NT2/D1 (cell line): ENCODE measurements around the gene SLC25A23.

Experiments used
- DNase-seq: peaks from one replicate; pipeline ENCODE4 v3.0.0-alpha.2; 2011; ENCODE audit warnings: low read depth, low spot score
- H3K27me3 ChIP-seq: 2 replicates; pipeline ENCODE4 v1.6.0; 2011; ENCODE audit warnings: mild to moderate bottlenecking; ENCODE audit not compliant: insufficient read length, insufficient read depth
- H3K36me3 ChIP-seq: 2 replicates; pipeline ENCODE4 v1.6.1; 2011; ENCODE audit warnings: mild to moderate bottlenecking, low read length, mixed read lengths; ENCODE audit not compliant: insufficient read depth, insufficient read length
- H3K4me1 ChIP-seq: 2 replicates; pipeline ENCODE4 v1.5.1; 2011; ENCODE audit not compliant: insufficient read depth, insufficient read length
- H3K4me3 ChIP-seq: 2 replicates; pipeline ENCODE4 v1.5.1; 2011; ENCODE audit warnings: low read depth; ENCODE audit not compliant: insufficient read length
- H3K9ac ChIP-seq: 2 replicates; pipeline ENCODE4 v1.6.0; 2011; ENCODE audit warnings: low read depth; ENCODE audit not compliant: insufficient read length
- H3K9me3 ChIP-seq: 2 replicates; pipeline ENCODE4 v1.5.1; 2011; ENCODE audit warnings: mild to moderate bottlenecking, low read length; ENCODE audit not compliant: insufficient read depth
- SUZ12 ChIP-seq: IDR thresholded peaks from 2 replicates; pipeline ENCODE4 v1.6.1; 2011; ENCODE audit not compliant: insufficient read length, insufficient read depth; ENCODE audit errors: extremely low read depth
- YY1 ChIP-seq: IDR thresholded peaks from 2 replicates; pipeline ENCODE4 v1.6.1; 2011; ENCODE audit not compliant: insufficient read length, insufficient read depth
- ZNF274 ChIP-seq: IDR thresholded peaks from 2 replicates; pipeline ENCODE4 v1.6.1; 2011; ENCODE audit warnings: mild to moderate bottlenecking, low read depth, low read length

SLC25A23 gene

GRCh38 chr19:6499052-6499790 is 39.6 kb upstream of the SLC25A23 start:
- Histone ChIP-seq H3K27me3 (peaks cover 27% of the 10 kb centered on the region), H3K36me3 (no peaks in the 10 kb centered on the region), H3K9ac (no peak overlapping the region), H3K9me3 (no peaks in the 10 kb centered on the region), H3K4me1 (peaks cover 4% of the 10 kb centered on the region), H3K4me3 (no peak overlapping the region)
- no peak for DNase-seq
- TF ChIP-seq SUZ12 (no peak), YY1 (no peak), ZNF274 (no peak)

GRCh38 chr19:6498294-6499036 is 38.9 kb upstream of the SLC25A23 start:
- Histone ChIP-seq H3K4me3 (no peak overlapping the region), H3K9ac (no peak overlapping the region), H3K4me1 (peaks cover 4% of the 10 kb centered on the region), H3K36me3 (no peaks in the 10 kb centered on the region), H3K27me3 (peaks cover 27% of the 10 kb centered on the region), H3K9me3 (no peaks in the 10 kb centered on the region)
- TF ChIP-seq SUZ12 (no peak), ZNF274 (no peak), YY1 (no peak)
- no peak for DNase-seq

- no peak for DNase-seq
- H3K9ac ChIP-seq = no peak overlapping the region
- H3K4me1 ChIP-seq = no peaks in the 10 kb centered on the region
- no peak overlapping the region for H3K4me3 ChIP-seq
- TF ChIP-seq YY1 = no peak
- TF ChIP-seq SUZ12 = no peak
- TF ChIP-seq ZNF274 = no peak
- no peaks in the 10 kb centered on the region for H3K36me3 ChIP-seq
- H3K27me3 ChIP-seq = peaks cover 10% of the 10 kb centered on the region
- 0 out of 2 replicates have a peak, but pooled peaks cover 5% of the 10 kb centered on the region for H3K9me3 ChIP-seq
These were observed 36.4 kb upstream of the SLC25A23 start for GRCh38 chr19:6495947-6496346.

GRCh38 chr19:6494438-6495036 is 34.9 kb upstream of the SLC25A23 start:
- H3K4me1 ChIP-seq = no peaks in the 10 kb centered on the region
- TF ChIP-seq ZNF274 (no peak), SUZ12 (no peak), YY1 (no peak)
- 0 out of 2 replicates have a peak, but pooled peaks cover 5% of the 10 kb centered on the region for H3K9me3 ChIP-seq
- no peaks in the 10 kb centered on the region for H3K36me3 ChIP-seq
- H3K9ac ChIP-seq = no peak overlapping the region
- no peak overlapping the region for H3K4me3 ChIP-seq
- no peak for DNase-seq
- no peaks in the 10 kb centered on the region for H3K27me3 ChIP-seq

- no peak for DNase-seq
- Histone ChIP-seq H3K36me3 (no peaks in the 10 kb centered on the region), H3K4me1 (no peaks in the 10 kb centered on the region), H3K4me3 (no peak overlapping the region), H3K9ac (no peak overlapping the region), H3K27me3 (no peaks in the 10 kb centered on the region), H3K9me3 (0 out of 2 replicates have a peak, but pooled peaks cover 5% of the 10 kb centered on the region)
- TF ChIP-seq ZNF274 (no peak), YY1 (no peak), SUZ12 (no peak)
These were observed 32.4 kb upstream of the SLC25A23 start for GRCh38 chr19:6491802-6492592.

GRCh38 chr19:6490134-6490533 is 30.5 kb upstream of the SLC25A23 start:
- H3K9ac ChIP-seq = no peak overlapping the region

More at GRCh38 chr19:6490134-6490533, 30.5 kb upstream of the SLC25A23 start:
- Histone ChIP-seq H3K9me3 (0 out of 2 replicates have a peak, but pooled peaks cover 5% of the 10 kb centered on the region), H3K27me3 (no peaks in the 10 kb centered on the region), H3K4me3 (no peak overlapping the region), H3K36me3 (no peaks in the 10 kb centered on the region), H3K4me1 (no peaks in the 10 kb centered on the region)
- TF ChIP-seq YY1 (no peak), SUZ12 (no peak), ZNF274 (no peak)
- DNase-seq = no peak
